Fibroblast of gingiva (primary cell): ENCODE results near the gene CUZD1.

Experiments used
- DNase-seq: peaks from one replicate; pipeline ENCODE4 v3.0.0-alpha.2; 2011; ENCODE audit warnings: low read depth

The CUZD1 gene

DNA sequence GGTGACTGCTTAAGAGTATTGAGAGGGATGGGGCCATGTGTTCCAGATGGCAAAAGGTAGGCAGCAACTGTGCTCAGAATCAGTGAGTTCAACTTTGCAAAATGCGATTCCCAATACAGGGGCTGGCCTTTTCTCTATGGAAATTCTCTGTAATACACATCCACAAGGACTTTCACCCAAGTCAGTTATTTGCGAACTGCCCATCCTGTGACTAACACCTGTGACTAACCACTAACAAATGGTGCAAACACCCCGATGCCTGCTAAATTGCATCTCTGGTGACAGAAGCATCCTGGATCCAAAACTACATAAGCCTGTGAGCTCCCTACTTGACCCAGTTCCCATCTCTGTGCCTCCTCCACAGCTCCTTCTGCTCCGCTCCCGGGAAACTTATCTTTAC is 9.0 kb upstream of the CUZD1 start:
- peak; percentile 48 for DNase-seq

DNA sequence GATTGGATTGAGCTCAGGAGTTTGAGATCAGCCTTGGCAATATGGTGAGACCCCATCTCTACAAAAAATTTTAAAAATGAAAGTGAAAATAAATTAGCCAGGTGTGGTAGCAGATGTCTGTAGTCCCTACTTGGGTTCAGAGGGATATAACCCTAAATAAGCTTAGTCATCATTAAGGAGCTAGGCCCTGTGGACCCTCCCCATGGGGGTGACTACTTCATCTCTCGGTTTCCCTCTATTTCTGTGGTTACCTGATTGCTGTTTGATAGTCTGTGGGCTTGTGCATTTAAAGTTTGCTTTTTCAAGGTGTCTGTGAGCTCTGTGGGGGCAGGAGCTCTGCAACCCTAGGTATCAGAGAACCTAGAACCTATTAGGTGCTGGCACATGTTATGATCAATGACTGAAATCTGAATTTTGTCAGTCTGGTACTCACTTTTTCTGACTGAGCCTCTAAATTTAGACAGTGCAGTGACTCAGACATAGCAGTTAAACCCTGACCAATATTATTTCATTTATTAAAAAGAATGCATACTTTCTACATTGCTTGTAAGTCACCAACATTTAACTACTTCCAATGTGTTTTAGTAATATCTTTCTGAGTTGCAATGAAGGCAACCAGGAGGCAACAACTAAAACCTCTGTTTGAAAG is 8.1 kb upstream of the CUZD1 start:
- DNase-seq, result peak; percentile 27

DNA sequence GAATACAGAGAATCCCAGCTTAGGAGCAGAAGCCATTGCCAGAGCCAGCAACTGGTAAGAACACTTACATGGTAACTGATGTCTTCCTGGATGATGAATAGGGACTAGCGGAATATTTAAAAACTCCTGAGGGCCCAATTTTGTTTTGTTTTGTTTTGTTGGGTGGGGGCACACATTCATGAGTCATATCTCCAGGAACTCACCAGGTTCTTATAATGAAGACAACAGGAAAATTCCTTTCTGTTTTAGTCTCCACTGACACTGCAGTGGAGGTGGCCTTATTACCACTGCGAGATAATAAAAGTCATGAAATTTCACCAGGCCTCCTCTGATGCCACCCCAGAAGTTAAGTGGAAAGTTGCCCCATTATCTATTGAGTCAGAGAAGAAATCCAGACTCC is 6.6 kb upstream of the CUZD1 start:
- DNase-seq, result peak; percentile 25

DNA sequence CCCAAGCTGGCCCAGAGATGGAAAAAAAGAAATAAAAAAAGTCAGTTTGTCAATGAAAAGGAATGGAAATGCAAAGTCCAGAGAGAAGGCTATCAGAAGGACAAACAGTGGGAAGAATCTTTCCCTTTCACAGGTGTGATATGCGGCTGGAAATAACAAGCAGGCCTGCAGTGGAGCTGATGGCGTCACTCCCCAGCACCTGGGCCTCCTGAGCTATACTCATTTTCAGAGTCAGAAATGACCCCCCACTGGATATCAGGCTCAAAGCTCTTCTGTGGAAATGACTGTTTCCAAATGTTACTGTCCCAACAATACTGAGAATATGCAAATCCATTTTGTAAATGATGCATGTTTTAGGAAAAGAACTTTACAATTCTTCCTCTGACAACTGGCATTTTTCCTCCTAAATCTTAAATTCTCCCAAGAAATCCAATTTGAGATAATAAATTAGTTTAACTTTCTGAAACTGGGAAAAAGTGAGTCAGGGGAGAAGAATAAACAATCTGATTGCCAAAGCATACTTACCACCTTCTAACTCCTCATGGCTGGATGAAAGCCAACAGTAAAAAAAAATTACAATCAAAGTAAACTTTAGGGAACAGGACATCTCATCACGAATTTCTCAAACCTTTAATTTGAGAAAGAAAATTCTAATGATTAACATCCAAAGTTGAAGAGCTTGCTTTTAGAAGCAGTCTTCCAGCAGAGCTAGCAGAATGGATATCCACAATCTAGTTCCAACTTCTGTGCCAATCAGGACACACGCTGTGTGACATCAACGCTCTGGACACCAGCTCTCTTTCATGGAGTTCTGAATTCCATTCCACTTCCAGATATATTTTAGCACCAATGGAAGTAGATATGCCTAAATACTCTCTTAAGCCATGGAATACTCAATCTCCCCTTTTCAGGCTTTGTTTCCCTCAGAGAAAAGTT is 5.3 kb upstream of the CUZD1 start:
- peak; percentile 59 for DNase-seq

DNA sequence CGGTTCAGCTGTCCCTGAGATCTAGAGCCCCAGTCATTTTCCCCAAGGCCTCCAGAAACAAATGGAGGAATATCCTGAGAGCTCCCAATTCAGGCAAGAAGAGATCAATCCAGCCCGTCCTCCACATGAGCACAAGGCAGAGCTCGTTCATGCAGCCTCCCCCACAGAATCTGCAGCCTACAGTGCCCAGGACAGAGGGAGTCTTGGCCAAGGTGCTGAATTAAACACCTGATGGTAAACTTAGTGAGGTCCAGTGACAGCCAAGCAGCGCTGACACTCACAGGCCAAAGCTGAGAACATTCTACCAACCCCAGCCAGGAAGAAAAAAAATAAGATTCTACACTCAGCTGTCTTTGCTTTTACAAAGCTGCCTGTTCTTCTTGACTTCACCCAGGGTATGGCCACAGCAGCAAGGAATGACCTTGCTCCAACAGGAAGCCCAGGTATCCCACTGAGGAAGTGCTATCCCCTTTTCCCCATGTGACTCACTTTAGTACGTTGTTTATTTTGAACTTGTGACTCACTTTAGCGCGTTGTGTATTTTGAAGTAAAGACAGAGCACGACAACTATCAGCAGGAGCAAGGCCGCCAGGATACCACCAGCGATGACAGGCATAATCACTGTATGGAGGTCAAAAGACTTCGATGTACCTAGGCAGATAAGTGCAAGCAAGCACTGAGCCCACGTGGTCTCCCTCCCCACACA is 4.4 kb upstream of the CUZD1 start:
- DNase-seq, result no peak

DNA sequence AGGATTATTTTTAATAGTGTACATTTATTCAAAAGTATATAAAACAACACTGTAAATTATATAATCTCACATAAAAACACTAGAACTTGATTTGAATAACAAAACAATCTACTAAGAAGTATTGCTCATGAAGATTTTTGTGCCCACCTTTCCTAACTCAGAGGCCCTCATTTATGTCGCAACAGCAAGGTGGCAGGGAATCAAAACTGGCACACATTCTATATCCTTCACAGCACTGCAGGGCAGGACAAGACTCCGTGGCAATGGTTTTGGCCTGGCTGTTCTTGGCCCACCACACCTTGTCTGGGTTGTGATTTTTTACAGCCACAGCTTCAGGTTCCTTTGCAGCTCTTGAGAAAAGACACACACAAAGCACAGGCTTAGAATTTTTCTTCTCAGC is 3.4 kb upstream of the CUZD1 start:
- no peak for DNase-seq

DNA sequence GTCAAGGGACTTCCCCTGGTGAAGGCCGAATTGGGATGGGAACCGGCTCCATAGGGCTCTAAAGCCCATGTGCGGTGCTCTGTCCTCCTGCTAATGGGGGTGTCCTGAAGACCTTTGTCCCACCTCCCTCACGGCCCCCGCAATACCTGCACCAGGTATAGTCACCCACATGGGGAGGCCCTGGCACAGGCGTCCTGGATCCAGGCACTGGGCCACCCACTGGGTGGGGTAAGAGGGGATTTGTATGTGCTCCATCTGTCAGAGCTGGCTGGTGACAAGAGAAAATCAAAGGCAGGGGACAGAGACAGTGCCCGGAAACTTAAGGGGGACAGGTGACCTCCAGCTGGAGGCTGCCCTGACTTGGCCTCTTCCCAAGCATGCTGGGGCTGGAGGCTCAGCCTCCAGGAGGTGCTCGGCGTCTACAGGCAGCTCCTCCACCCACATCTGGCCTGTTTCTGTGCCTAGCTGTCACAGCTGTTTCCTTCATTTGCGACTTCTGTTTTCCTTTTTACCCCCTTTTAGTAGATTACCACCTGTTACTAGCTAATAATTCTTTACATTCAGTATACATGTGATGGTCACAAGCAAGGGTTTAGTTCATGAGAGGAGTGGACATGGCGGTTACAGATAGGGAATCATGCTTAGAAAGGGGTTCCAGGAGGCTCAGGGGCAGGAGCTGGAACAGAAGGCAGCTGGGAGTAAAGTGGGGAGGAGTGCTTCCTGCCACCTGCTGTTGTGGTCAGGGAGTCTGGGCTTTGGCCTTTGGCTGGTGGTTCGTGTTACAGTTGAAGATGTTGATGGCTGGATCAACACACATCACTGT is 2.3 kb upstream of the CUZD1 start:
- DNase-seq, result no peak

DNA sequence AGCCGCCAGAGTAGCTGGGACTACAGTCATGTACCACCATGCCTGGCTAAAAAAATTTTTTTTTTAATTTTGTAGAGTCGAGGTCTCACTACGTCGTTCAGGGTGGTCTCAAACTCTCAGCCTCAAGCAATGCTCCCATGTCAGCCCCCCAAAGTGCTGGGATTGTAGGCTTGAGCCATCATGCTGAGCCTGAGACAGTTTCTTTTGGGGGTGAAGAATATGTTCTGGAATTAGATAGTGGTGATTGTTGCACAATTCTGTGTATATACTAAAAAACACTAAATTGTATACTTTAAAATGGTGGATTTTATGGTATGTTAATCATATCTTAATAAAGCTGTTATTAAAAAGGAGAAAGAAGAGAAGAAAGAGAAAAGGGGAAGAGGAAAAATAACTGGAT is 1.5 kb downstream of the CUZD1 start:
- no peak for DNase-seq

DNA sequence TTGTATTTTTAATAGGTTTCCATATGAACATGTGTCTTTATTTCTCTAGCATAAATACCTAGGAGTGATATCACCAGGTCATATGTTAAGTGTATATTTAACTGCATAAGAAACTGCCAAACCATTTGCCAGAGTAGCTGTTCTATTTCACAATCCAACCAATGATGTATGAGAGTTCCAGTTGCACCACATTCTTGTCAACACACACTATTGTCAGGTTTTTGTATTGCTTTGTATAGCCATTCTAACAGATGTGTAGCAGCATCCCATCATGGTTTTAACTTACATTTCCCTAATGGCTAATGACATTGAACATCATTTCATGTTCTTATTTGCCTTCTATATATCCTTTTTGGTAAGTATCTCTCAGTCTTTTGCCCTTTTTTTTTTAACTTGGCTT is 4.1 kb downstream of the CUZD1 start:
- DNase-seq, result no peak

DNA sequence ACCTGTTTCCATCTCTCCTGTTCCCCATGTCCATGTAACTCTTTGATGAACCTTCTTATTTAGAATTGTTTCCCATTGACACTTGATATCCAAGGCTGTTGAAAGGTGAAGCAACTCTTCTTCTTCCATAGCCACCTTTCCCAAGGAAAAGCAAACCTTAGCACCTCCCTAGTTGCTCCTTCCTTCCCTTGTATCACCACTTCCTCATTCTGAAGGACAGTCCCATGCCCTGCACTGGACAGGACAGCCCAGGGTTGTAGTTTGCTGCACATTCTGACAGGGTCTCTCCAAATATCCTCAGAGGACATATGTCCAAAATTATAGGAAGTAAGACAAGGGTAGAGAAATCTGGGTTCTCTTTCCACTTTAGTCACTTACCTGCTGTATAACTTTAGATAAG is 6.2 kb downstream of the CUZD1 start:
- DNase-seq, result no peak

DNA sequence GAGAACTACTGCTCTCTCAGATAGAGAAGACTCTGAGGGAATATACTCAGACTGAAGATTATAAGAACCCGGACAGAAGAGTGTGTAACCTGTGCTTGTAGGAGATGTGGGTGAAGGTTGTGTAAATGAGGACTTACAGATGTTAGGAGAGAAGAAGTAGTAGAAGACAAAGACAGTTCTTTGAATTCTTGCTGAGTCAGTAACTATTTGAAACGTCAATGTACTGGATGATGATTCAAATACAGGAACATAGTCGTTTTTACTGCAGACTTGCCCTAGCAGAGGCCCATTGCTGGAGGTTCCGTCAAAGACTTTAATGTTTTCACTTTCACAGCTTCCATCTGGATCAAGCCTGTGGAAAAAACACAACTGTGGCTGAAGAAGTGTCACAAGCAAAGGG is 6.8 kb downstream of the CUZD1 start:
- no peak for DNase-seq

DNA sequence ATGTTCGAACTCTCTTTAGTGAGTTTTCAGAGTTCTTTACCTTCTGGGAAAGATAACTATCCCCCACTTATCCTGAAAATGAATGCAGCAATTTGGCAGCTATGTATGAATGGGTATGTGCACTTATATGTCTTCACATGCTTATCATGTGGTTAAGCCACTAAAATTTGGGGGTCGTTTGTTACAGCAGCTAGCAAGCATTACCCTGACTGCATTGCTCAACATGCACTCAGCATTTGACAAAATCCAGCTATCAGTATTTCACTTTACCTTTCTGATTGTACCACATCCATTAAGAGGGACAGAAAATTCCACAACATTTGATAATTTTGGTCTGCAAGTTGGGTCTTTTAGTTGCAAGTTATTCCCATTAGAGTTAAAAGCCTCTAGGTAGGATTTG is 9.7 kb downstream of the CUZD1 start:
- DNase-seq, result no peak

DNA sequence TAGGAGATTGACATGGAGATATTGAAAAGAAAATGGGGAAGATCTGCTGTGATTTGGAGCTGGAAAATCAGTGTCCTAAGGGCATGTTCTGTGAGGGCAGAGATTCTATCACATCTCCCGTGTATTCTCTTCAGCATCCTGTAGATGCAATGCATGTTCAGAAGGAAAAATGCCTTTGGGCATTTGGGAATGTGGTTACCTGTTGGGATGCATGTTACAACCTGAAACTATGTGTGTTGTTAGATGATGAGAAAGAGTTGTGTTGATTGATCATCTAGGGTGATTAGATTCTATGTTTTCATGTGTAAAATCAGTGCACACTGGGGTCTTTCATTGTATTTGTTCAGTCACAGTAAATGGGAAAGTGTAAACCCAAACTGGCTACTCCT is 14.7 kb downstream of the CUZD1 start:
- DNase-seq, result no peak

DNA sequence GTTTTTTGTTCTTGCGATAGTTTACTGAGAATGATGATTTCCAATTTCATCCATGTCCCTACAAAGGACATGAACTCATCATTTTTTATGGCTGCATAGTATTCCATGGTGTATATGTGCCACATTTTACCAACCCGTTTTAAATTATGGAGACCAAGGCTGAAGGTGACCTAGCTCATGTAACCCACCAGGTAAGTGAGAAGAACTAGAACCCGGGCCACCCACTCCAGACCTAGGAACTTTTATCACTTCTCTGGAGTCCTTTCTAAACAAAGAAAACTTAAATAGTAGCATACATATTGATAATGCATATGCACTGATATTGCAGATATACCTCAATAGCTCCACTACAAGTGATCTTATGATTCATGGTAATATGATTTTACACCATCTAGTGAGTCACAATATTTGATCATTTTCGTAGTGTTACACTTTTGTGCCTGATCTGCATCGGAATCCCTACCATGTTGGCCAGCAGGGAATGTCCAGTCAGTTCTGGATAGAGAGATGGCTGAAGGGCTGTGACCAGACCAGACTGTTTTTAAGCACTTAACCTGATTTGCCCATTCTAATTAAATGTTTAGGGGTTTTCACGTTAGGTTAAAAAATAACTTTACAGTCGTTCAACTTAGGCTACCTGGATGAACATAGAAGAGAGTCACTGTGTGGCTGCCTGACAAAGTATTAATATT is 15.2 kb downstream of the CUZD1 start:
- DNase-seq, result no peak

DNA sequence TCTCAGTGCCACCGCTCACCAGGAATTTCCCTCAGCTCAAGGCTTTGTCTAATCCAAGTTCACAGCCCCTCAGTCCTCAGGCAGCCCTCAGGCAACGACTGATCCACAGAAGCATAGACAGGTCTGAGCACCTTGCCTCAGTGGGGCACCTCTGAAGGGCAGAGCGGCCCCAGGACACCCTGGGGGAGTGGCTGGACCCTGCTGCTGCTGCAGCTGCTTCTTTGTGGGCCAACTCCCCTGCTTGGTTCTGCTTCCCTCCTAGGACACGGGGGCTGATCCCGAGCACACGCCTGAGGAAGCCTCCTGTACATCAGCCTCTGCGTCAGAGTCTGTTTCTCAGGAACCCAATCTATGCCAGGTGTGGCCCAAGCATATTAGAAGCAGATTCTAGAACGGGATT is 16.2 kb downstream of the CUZD1 start:
- no peak for DNase-seq

DNA sequence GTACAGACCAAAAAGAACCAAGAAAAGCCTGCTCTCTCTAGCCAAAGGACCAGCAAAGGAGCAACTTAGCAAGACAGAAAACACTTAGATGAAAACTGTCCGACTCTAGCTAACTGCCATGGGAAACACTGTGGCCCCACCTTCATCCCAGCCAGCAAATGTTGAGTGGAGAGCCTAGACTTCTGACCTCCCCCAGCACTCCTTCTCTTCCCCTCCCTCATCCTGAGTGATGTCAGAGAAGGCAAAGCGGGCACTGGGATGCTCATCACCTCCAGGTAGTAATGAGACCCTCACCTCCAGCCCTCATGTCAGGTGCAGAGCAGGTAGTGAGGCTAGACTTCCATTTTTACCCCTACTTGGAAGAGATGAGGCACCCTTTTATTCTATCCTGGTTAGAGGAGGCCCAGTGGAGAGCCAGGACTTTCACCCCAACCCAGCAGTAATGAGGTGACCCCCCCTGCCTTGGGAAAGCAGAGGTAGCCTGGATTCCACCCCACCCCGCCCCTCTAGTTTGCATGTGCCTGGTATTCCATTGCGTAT is 16.9 kb downstream of the CUZD1 start:
- no peak for DNase-seq

DNA sequence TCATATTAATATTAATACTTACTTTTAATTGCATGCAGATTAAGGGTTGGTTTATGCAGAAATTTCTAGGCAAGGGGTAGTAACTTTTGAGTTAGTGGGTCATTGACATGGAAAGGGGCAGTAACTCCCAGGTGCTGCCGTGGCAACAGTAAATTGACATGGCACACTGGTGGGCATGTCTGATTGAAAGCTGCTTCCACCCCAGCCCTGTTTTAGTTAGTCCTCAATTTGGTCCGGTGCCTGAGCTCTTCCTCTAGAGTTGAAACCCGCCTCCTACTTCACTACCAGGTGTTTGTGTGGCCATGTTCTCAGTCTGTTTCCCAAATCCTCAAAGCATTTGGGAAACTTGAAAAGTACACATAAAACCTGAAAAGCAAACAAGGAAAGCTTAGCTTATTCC is 18.4 kb downstream of the CUZD1 start:
- no peak for DNase-seq

DNA sequence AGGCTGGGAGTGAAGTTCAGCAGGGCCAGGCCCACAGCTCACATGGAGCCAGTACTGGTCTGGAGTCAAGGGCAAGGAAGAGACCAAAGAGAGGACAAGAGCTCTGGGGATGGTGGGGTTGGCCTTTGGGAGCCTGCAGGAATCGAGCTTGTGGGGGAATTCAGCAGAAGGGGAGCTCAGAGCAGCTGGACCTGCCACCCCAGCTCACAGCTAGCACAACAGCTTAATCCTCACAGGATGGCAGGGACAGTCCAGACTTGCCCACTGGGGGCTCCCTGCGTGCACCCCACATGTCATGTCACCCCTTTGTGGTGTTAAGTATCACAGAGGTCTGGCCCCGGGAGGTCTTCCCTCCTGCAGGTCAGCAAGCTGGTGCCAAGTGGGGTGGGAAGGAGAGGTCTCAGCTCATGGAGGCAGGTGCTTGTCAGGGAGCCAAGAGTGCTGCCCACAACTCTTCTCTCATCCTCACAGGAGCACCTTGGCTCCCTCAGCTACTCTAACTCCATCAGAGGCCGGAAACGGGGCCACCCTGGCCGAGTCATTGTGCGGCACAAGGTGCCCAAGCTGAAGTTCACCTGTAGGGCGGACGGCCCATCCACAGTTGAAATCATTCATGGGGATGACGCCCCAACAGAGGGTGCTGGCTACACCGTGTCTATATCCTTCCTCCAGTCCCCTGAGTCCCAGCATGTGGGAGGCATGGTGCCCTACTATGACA is 22.5 kb downstream of the CUZD1 start:
- no peak for DNase-seq

DNA sequence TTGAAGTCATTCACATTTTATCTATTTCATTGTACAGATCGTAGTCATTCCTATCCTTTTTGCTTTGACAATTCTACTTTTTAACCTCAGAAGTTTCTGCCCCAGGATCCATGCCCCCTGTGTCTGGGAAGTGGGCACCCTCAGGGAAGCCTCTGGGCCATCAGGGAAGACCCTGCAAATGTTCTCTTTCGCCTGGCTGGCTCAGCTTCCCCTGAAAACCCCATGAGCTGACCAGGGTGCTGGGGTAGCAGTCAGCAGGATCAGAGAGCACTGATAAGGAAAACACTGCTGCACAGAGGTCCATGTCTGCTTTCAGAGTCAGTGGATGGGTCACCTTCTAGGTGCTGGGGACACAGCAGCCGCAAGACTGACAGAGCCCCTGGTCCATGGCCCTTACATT is 23.8 kb downstream of the CUZD1 start:
- DNase-seq, result no peak

DNA sequence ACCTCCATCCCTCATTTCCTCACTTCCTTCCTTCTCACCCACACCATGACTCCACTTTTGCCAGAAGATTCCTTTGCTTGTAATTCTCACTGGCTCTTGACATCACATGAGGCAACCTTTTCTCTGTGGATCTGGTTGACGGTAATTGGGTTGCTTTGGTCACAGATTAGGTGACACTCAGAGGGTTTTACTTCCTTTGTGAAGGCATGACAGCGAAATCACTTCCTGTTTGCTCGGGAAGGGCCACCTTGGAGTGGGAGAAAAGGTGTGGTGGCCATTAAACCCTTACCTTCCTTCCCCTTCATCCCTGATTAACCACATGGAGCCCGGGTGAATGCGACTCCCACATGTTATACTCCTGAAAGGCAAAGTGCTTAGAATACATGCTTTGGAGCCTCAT is 30.2 kb downstream of the CUZD1 start:
- no peak for DNase-seq

DNA sequence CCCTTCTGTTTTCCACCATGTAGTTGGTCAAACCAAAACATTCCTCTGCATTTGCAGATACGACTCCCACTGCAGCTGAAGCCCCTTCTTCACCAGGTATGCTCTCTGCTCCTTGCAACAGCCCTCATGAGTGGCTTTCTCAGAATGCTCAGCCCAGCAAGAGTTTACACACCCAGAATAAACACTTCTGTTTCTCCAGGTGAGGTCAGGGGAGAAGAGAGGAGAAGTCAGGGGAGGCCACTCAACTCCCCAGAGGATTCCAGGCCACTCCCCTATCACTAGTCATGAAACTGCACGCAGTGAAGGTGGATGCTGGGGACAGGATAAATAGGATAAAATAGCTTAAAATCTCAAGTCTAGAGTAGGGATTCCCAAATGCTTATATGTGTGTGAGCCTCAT is 31.2 kb downstream of the CUZD1 start:
- no peak for DNase-seq
